Stimulated activated CD4-positive, alpha-beta T cell treated with anti-CD3 and anti-CD28 coated beads, Interleukin-2, amount 100 ng/mL, for 48 hours (primary cell): ENCODE data around the gene MFSD12.
A peak's percentile ranks its signal among the peaks of the same experiment; 100 is the strongest.
"Not testable (repeated sequence)": the region's sequence is repeated elsewhere in the genome, so short reads cannot be mapped to it uniquely, and the experiment has no call there.

Experiments used
- DNase-seq, 2 donors: peaks; one replicate each; pipeline ENCODE4 v3.0.0-alpha.2; 2020

Gene MFSD12

GRCh38 chr19:3584036-3584802, 26.8 kb upstream of the MFSD12 start:
- not testable (repeated sequence) for DNase-seq

GRCh38 chr19:3581792-3582191, 24.4 kb upstream of the MFSD12 start:
- DNase-seq: not testable (repeated sequence)

GRCh38 chr19:3580156-3580934, 23.0 kb upstream of the MFSD12 start:
- DNase-seq: no peak

- no peak for DNase-seq
Observed at GRCh38 chr19:3578390-3578789, 21.0 kb upstream of the MFSD12 start.

- DNase-seq: no peak
Observed at GRCh38 chr19:3577723-3578344, 20.4 kb upstream of the MFSD12 start.

GRCh38 chr19:3576696-3577443, 19.5 kb upstream of the MFSD12 start:
- no peak for DNase-seq

GRCh38 chr19:3575949-3576673, 18.7 kb upstream of the MFSD12 start:
- no peak for DNase-seq

GRCh38 chr19:3575260-3575741, 17.9 kb upstream of the MFSD12 start:
- peak in 1 of 2 donors; percentile 13 for DNase-seq

GRCh38 chr19:3573858-3574637, 16.7 kb upstream of the MFSD12 start:
- DNase-seq: peak; percentile 87 to 94

GRCh38 chr19:3573162-3573857, 15.9 kb upstream of the MFSD12 start:
- DNase-seq: peak; percentile 11 to 34

- DNase-seq: no peak
Observed at GRCh38 chr19:3572855-3573161, 15.4 kb upstream of the MFSD12 start, which contains the start of gene HMG20B. TSS of gene HMG20B (plus strand) at chr19:3572944. CDS start at chr19:3573310, 366 bp downstream.

- peak; percentile 97 to 99 for DNase-seq
Observed at GRCh38 chr19:3572132-3572854, 14.9 kb upstream of the MFSD12 start.

GRCh38 chr19:3570606-3571011, 13.2 kb upstream of the MFSD12 start:
- no peak for DNase-seq

- not testable (repeated sequence) for DNase-seq
Observed at GRCh38 chr19:3570042-3570441, 12.7 kb upstream of the MFSD12 start.

GRCh38 chr19:3565139-3565538, 7.8 kb upstream of the MFSD12 start:
- DNase-seq: no peak

- DNase-seq: no peak
Observed at GRCh38 chr19:3563709-3564524, 6.5 kb upstream of the MFSD12 start.

- DNase-seq: peak; percentile 38 to 58
Observed at GRCh38 chr19:3556978-3557460, 367 bp downstream of the MFSD12 start.

- no peak for DNase-seq
Observed at GRCh38 chr19:3556423-3556977, 886 bp downstream of the MFSD12 start.
